ENCODE data around the gene GRK1. TPM values are rescaled to one million over a fixed set of nuclear protein-coding genes. Genes with fewer than 3 reads are reported as not detected.

GRK1 gene
- total and polyA plus RNA-seq, 2 of the 13 experiments (the other 11 are each of a cell fraction or from before 2014, with no cell fraction given) = 0.07 to 0.12 TPM

GRCh38 chr13:113766035-113766800 is 99.2 kb downstream of the GRK1 start:
- DNase-seq (ENCODE audit: low spot score) = no peak
- H3K27me3 ChIP-seq (ENCODE audit: control insufficient read depth in 1 of 2, insufficient read depth in 2 of 2, low read length in 2 of 2) = peaks cover 5 to 86% of the 10 kb centered on the region in 2 experiments; a peak in 4 of 5 replicates

More at GRCh38 chr13:113766035-113766800, 99.2 kb downstream of the GRK1 start:
- POLR2A ChIA-PET = no interaction called here
- in situ Hi-C loops (cut with HindIII; ENCODE audit: extremely low pct_ligation_motif_present, low pct_unique_long_range_greater_than_20kb) = no loop called here
- no TSS peak for BruUV-seq (replicated peaks)
- Histone ChIP-seq H3K9ac (ENCODE audit: insufficient read depth, low read depth, low read length) (no peak overlapping the region), H3K79me2 (ENCODE audit: insufficient read depth, low read length) (no peaks in the 10 kb centered on the region), H3K27ac (ENCODE audit: extremely low read length, insufficient read depth, low read length) (no peak overlapping the region), H3K4me2 (ENCODE audit: low read depth, low read length) (no peak overlapping the region), H3K4me1 (ENCODE audit: insufficient read depth, low read length) (peaks cover 14% of the 10 kb centered on the region; the same call in 1 of the 2 replicates), H3K9me3 (ENCODE audit: low read length) (no peaks in the 10 kb centered on the region), H4K20me1 (ENCODE audit: insufficient read depth, low read length) (no peaks in the 10 kb centered on the region), H3K36me3 (replicated peaks in 1 of 2; ENCODE audit: control insufficient read depth in 1 of 2, insufficient read depth in 2 of 2, low read length in 2 of 2) (no peaks in the 10 kb centered on the region), H2AFZ (ENCODE audit: low read length) (no peak overlapping the region), H3K4me3 (replicated peaks in 1 of 3; ENCODE audit: insufficient read depth in 1 of 3, low read depth in 2 of 3, low read length in 3 of 3) (no peak overlapping the region)
- 37% methylated on average over 18 of the region's 30 CpGs for WGBS (ENCODE audit: low lambda C conversion rate)
- intact Hi-C loops (cut with micrococcal nuclease; ENCODE audit: unreplicated experiment) = no loop called here
- CTCF ChIA-PET (ENCODE audit: low intra/inter-chr PET ratio, low total read pairs) = no interaction called here
- TF ChIP-seq ETV6 (CRISPR knock-in tag; conservative IDR thresholded peaks at IDR 0.05) = no peak
- no peak for TF ChIP-seq SSRP1 (CRISPR knock-in tag; IDR thresholded peaks at IDR 0.05)
- no peak for TF ChIP-seq HDAC6 (IDR thresholded peaks at IDR 0.05; ENCODE audit: low read depth, low read length)
- TF ChIP-seq PTBP1 (IDR thresholded peaks at IDR 0.05; ENCODE audit: low read depth, low read length, poor library complexity, severe bottlenecking) = no peak
- TF ChIP-seq HNRNPLL (IDR thresholded peaks at IDR 0.05; ENCODE audit: low read depth, low read length, poor library complexity, severe bottlenecking) = no peak
- TF ChIP-seq HBP1 (CRISPR knock-in tag; IDR thresholded peaks at IDR 0.05; ENCODE audit: low read depth) = no peak
- no peak for TF ChIP-seq RCOR2 (CRISPR knock-in tag; IDR thresholded peaks at IDR 0.05)
- no peak for TF ChIP-seq ELF1 (CRISPR knock-in tag; IDR thresholded peaks at IDR 0.05)
- no peak for TF ChIP-seq ZNF639 (CRISPR knock-in tag; conservative IDR thresholded peaks at IDR 0.05)
- no peak for TF ChIP-seq ZNF256 (CRISPR knock-in tag; conservative IDR thresholded peaks at IDR 0.05)
- ATAC-seq = no peak
- FAIRE-seq = no peak

All from HepG2 (cell line).